GM18519 (cell line): ENCODE measurements around the gene DNAJC27.

Experiments
- ATAC-seq: cut with Tn5 transposase; IDR thresholded peaks from one replicate; pipeline ENCODE4 v1.9.1; 2021; ENCODE audit warnings: mild to moderate bottlenecking, moderate library complexity; ENCODE audit not compliant: unreplicated experiment, low FRiP score

The DNAJC27 gene

DNA sequence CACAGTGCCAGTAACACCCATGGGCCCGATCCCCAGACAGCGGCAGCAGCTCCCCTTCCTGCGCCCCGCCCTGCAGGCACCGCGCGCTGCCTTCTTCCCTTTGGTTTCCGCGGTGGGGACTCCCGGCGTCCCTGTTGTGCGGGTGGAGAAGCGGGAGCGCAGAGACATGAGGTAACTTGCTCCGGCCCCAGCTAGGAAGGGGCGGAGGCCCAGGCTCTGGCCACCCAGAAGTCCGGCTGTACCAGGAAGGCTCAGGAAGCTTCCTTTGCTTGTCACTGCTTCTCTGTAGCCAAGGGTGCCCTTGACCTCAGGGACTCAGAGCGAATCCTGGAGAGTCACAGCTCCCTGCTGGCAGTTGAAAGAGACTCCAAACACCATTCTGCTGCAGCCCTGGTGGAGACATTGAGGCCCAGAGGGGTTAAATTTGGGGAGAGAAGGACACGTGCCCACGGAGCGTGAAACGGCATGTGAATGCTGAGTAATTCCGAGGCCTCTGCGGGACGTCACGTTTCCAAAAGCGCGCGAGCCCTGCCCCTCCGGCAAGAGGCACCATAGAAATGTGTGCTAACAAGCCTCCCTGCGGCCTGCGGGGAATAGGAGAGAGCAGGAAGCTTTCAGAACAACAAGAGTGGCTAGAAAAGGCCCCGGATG lies 45.0 kb downstream of the DNAJC27 start:
- ATAC-seq = no peak

DNA sequence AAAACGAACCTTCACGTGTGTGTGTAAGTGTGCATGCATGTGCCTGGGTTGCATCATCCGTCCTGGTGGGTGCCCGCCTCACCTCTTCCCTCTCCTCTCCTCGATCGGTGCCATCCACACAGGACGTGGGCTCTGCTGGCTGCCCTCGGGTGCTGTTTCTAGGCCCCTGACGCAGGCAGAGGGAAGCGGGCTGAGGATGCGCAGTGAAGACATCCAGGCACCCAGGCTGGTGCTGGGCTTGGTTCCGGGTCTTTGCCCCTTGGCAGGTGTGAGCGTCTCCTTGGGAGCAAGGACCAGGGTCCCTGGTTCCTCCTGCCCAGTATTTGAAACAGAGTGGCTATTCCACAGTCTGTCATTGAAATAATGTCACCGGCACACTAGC lies 45.5 kb downstream of the DNAJC27 start:
- ATAC-seq = no peak

GRCh38 chr2:24925815-24926214 lies 45.9 kb downstream of the DNAJC27 start:
- no peak for ATAC-seq

- no peak for ATAC-seq
Observed at GRCh38 chr2:24924732-24925131, 47.0 kb downstream of the DNAJC27 start.

DNA sequence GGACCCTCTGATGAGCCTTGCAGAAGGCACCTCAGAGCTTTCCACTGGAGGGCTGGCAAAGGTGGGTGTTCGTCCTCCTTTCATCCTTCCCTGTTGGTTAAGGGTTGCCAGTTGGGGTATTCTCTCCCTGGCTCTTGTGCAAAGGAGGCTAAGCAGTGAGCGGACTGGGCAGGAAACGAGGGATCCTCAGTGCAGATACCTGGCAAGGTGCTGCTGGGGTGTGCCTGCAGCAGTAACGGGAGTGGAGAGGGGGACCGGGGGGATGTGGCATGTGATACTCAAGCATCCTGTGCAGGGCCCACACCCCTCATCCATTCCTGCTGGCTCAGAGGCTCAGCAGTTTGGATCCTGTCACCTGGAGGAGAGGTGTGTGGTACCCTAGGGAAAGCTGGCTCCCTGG lies 47.5 kb downstream of the DNAJC27 start:
- no peak for ATAC-seq

DNA sequence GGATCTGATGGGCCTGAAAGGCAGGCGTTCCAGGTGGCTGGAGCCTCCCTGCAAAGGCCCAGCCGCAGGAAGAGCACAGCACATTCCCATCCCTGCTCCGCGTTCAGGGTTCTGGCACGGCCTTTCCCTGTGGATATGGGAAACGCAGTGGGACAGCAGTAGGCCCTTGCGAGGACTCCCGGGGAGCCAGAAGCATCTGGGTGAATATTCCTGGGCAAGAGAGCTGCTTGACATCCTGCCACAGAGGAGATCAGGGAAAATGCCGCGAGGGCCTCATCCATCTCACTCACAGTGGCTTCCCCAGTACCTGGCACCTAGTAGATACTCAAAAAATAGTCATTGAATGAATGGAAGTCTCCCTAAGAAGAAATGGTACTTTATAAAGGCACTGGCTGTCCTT lies 48.6 kb downstream of the DNAJC27 start:
- ATAC-seq = no peak

- ATAC-seq = no peak
Observed at GRCh38 chr2:24922556-24922955, 49.2 kb downstream of the DNAJC27 start.

GRCh38 chr2:24920809-24921441 lies 50.8 kb downstream of the DNAJC27 start:
- ATAC-seq = no peak

DNA sequence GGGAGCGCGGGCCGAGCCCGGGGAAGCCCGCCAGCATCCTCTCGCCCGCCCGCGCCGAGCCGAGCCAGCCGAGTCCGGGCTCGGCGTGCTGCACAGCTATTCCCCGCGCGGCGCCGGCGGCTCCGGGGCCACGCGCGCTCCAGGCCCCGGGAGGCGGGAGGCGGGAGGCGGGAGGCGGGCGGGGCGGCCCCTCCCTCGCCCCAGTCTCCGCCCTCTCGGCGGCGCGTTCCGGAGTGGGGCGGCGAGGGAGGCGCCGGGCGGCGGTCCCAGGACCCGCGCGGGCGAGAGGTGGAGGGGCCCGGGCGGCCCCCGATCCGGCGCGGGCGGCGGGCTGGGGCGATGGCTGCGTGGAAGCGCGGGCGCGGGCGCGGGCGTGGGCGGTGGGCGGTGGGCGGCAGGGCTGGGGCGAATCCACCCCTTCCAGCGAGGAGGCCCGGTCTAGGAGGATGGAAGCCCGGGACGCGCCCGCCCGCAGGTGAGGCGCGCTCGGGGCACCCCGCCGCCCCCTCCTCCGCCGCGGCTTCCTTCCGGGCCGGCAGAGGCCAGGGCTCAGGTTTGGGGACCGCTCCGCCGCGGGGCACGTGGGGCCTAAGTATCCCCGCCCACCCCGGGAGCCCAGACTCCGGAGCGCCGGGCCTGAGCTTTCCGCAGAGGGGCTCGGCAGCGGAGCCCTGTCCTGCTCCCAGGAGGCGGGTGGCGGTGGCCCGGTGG lies 51.5 kb downstream of the DNAJC27 start, which contains the start of gene ADCY3:
Gene ADCY3 (minus strand): TSS at position 140 of the 711 bp plus-strand sequence. CDS start 1,250 bp downstream, outside the sequence.
- peak; percentile 37 for ATAC-seq

- peak; percentile 16 for ATAC-seq
Observed at GRCh38 chr2:24919506-24920097, 52.2 kb downstream of the DNAJC27 start.

- no peak for ATAC-seq
Observed at GRCh38 chr2:24919037-24919505, 52.7 kb downstream of the DNAJC27 start.

DNA sequence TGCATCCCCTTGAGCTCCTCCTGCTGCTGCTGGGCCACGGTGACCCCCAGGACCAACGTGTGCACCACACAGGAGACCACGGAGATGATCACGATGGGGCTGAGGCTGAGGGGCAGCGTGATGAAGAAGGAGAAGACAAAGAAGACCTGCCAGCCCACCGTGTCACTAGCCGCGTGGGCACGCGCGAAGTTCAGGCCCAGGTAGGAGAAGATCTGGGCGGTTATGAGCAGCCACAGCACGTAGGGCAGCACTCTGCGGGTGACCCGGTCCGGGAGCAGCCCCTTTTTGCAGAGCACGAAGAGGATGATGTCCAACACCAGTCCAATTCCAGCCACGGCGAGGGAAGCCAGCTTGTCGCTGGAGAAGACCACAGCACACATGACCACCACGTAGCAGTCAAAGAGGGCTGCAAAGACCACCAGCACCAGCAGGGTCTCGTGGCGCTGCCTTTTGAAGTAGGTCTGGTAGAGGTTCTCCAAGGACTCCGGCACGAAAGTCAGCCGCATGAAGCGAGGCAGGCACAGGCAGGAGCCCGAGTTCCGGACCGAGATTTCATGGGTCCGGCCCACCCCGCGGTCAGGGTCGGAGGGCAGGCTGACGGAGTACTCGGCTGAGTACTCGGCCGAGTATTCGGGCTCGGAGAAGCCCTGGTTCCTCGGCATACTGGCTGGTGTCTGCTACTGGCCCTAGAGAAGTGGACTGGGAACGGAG lies 53.3 kb downstream of the DNAJC27 start:
- ATAC-seq = no peak

DNA sequence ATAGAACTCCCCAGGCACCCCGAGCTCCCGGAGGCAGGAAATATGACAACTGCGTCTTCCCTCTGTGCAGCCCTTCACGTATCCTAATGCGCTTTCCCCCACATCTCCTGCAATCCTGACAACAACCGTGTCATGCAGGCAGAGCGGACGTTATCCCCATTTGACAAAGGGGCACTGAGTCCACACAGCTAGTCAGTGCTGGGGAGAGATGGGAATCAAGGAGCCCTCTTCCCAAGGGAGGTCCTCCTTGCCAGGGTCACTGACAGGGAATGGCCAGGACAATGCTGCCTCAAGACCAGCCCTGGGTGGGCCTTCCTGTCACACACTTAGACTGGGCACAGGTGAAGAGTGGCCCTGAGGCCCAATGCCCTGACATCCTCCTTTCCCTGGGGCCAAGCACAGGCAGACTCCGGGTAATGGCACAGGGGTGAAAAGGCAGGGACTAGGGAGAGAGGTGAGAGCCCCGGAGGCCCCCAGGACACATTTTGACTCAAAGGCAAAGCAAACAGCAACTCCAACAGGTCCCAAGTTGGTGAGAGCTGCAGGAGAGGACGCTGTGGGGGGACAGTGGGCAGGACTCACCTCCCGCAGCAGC lies 53.9 kb downstream of the DNAJC27 start:
- no peak for ATAC-seq

- no peak for ATAC-seq
Observed at GRCh38 chr2:24917086-24917485, 54.7 kb downstream of the DNAJC27 start.

- no peak for ATAC-seq
Observed at GRCh38 chr2:24915796-24916195, 56.0 kb downstream of the DNAJC27 start.

GRCh38 chr2:24915175-24915574 lies 56.6 kb downstream of the DNAJC27 start:
- ATAC-seq = no peak

- ATAC-seq = no peak
Observed at GRCh38 chr2:24914713-24915112, 57.0 kb downstream of the DNAJC27 start.

GRCh38 chr2:24913911-24914310 lies 57.8 kb downstream of the DNAJC27 start:
- no peak for ATAC-seq

DNA sequence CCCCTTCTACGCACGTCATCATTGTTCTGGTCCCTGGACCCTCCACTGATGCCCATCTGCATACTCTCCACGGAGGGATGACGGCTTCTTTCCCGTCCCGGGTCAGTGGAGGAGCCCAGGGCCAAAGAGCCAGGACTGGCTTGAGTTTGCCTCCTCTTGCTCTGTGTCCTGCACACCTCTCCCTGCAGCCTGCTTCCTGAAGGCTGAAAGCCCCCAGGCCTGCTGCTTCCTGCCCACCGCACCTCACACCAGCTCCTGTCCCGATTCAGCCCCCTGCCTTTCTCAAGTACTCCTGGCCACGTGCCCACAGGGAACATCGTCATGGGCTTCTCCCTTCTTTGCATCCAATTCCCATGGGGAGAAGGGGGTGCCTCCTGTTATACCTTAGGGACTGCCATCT lies 58.8 kb downstream of the DNAJC27 start:
- ATAC-seq = no peak

DNA sequence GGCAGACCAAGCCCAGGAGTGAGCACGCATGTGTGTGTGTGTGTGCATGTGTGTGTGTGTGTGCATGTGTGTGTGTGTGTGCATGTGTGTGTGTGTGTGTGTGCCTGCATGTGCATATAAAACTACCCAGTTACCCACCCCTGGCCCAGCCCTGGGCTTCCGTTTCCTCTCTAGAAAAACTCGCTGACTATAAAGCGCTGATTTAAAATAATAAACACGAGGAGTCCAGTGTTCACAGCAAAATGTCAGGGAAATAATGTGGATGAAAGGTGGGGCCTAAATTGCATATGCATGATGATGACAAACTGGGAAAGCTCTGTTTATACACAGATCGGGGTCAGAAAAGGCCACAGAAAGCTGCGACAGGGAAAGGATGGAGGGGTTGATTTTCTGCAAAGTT lies 59.2 kb downstream of the DNAJC27 start:
- no peak for ATAC-seq
